SK-N-SH (cell line): ENCODE results near the gene KRT85. TPM values are rescaled to one million over a fixed set of nuclear protein-coding genes. Genes with fewer than 3 reads are reported as not detected.
A peak's percentile ranks its signal among the peaks of the same experiment; 100 is the strongest.

ENCODE experiments used
- CTCF ChIA-PET: fragments of 300-600, 350-600 bp; formaldehyde crosslinking; extraction: SDS; loops from one replicate; lab custom pipeline; 2021; lab: Yijun Ruan, JAX
- POLR2A ChIA-PET: fragments of 350-600 bp; sonication (Branson Sonifier 250); formaldehyde crosslinking; extraction: SDS; loops from one replicate; lab custom pipeline; 2020; ENCODE audit warnings: antibody characterized with exemption, inconsistent platforms; lab: Yijun Ruan, JAX
- DNase-seq: peaks from one replicate; pipeline ENCODE4 v3.0.0; 2012
- H2AFZ ChIP-seq: fragments of 200-600 bp; sonication (generic); 2 replicates; pipeline ENCODE4 v1.8.1; 2016; ENCODE audit warnings: antibody characterized with exemption, mild to moderate bottlenecking, low read depth
- H3F3A ChIP-seq: fragments of 200-600 bp; sonication (generic); replicated peaks from 2 replicates; pipeline ENCODE3; 2016; ENCODE audit warnings: antibody characterized with exemption, mild to moderate bottlenecking; ENCODE audit not compliant: insufficient read depth
- H3K27ac ChIP-seq, 2 experiments: fragments of 200-500 bp in 1 of 2; fragments of 200-600 bp in 1 of 2; sonication (Bioruptor generic) in 1 of 2; sonication (generic), shearing (Covaris generic) in 1 of 2; 2 replicates each; pipeline versions ENCODE4 v1.5.1 to v1.6.1; 2014 to 2016; ENCODE audit warnings: low read depth in 2 of 2, inconsistent platforms in 1 of 2, low read length in 1 of 2, mild to moderate bottlenecking in 1 of 2, mixed read lengths in 1 of 2
- H3K27me3 ChIP-seq: fragments of 200-600 bp; sonication (generic), shearing (Covaris generic); 2 replicates; pipeline ENCODE4 v1.6.1; 2016; ENCODE audit warnings: mixed run types; ENCODE audit not compliant: insufficient read depth
- H3K36me3 ChIP-seq, 2 experiments: fragments of 200-500 bp in 1 of 2; fragments of 200-600 bp in 1 of 2; sonication (Bioruptor generic) in 1 of 2; sonication (generic) in 1 of 2; replicated peaks in 1 of 2; 2 replicates each; pipeline versions ENCODE3 to v1.5.1; 2014 to 2016; ENCODE audit warnings: low read length in 1 of 2, mild to moderate bottlenecking in 1 of 2; ENCODE audit not compliant: insufficient read depth in 2 of 2, control insufficient read depth in 1 of 2
- H3K4me1 ChIP-seq, 2 experiments: fragments of 200-500 bp in 1 of 2; fragments of 200-600 bp in 1 of 2; sonication (Bioruptor generic) in 1 of 2; sonication (generic), shearing (Covaris generic) in 1 of 2; 2 replicates each; pipeline versions ENCODE4 v1.5.1 to v1.6.1; 2014 to 2016; ENCODE audit warnings: low read depth in 1 of 2, low read length in 1 of 2, mixed run types in 1 of 2; ENCODE audit not compliant: insufficient read depth in 2 of 2, control insufficient read depth in 1 of 2
- H3K4me2 ChIP-seq: fragments of 200-600 bp; sonication (generic), shearing (Covaris generic); 2 replicates; pipeline ENCODE4 v1.6.1; 2017; ENCODE audit warnings: mixed run types
- H3K4me3 ChIP-seq, 2 experiments: fragments of 200-500 bp in 1 of 2; fragments of 200-600 bp in 1 of 2; sonication (Bioruptor generic) in 1 of 2; sonication (generic), shearing (Covaris generic) in 1 of 2; 2 replicates each; pipeline versions ENCODE4 v1.5.1 to v1.8.1; 2014 to 2016; ENCODE audit warnings: low read depth in 2 of 2, inconsistent platforms in 1 of 2, low read length in 1 of 2, mild to moderate bottlenecking in 1 of 2, mixed read lengths in 1 of 2, moderate library complexity in 1 of 2
- H3K79me2 ChIP-seq: fragments of 200-600 bp; sonication (generic); 2 replicates; pipeline ENCODE4 v1.8.1; 2017; ENCODE audit warnings: mild to moderate bottlenecking; ENCODE audit not compliant: insufficient read depth
- H3K9ac ChIP-seq: fragments of 200-600 bp; sonication (generic); 2 replicates; pipeline ENCODE4 v1.6.1; 2017; ENCODE audit warnings: mixed run types
- H3K9me2 ChIP-seq: fragments of 200-600 bp; sonication (generic); 2 replicates; pipeline ENCODE4 v1.6.1; 2017; ENCODE audit warnings: mixed run types
- H3K9me3 ChIP-seq: fragments of 200-600 bp; sonication (generic); 2 replicates; pipeline ENCODE4 v1.6.1; 2017; ENCODE audit warnings: mixed run types, mild to moderate bottlenecking, moderate library complexity
- H4K20me1 ChIP-seq: fragments of 200-600 bp; sonication (generic); 2 replicates; pipeline ENCODE4 v1.6.1; 2017; ENCODE audit warnings: mild to moderate bottlenecking, mixed run types; ENCODE audit not compliant: insufficient read depth
- CHD2 ChIP-seq: fragments of 150-350 bp; IDR thresholded peaks from 2 replicates; pipeline ENCODE4 v1.6.1; 2018; ENCODE audit warnings: low read length; ENCODE audit not compliant: partially characterized antibody
- EP300 ChIP-seq, 2 experiments: IDR thresholded peaks; 2 replicates each; pipeline versions ENCODE4 v1.4.0 to v1.6.1; 2012; ENCODE audit warnings: borderline replicate concordance in 1 of 2, low read depth in 1 of 2, low read length in 1 of 2
- EZH2phosphoT487 ChIP-seq: fragments of 200-600 bp; sonication (generic); IDR thresholded peaks from 2 replicates; pipeline ENCODE4 v1.6.1; 2017; ENCODE audit warnings: low read depth, mixed run types, mild to moderate bottlenecking, antibody characterized with exemption, moderate library complexity, borderline replicate concordance
- FOXJ3 ChIP-seq: sonication (generic); formaldehyde crosslinking; IDR thresholded peaks from 2 replicates; pipeline ENCODE4 v1.5.1; 2020; ENCODE audit warnings: mild to moderate bottlenecking, missing genetic modification reagents
- GABPA ChIP-seq: IDR thresholded peaks from 2 replicates; pipeline ENCODE4 v1.4.0; 2012; ENCODE audit warnings: low read depth, mild to moderate bottlenecking
- GATA2 ChIP-seq: sonication (generic); formaldehyde crosslinking; IDR thresholded peaks from 2 replicates; pipeline ENCODE4 v1.5.0; 2020; ENCODE audit warnings: mild to moderate bottlenecking, missing genetic modification reagents
- JUND ChIP-seq: IDR thresholded peaks from 2 replicates; pipeline ENCODE4 v1.4.0; 2012
- NFIC ChIP-seq: IDR thresholded peaks from 2 replicates; pipeline ENCODE4 v1.4.0; 2012; ENCODE audit warnings: borderline replicate concordance
- RCOR1 ChIP-seq: fragments of 150-350 bp; IDR thresholded peaks from 2 replicates; pipeline ENCODE4 v1.6.1; 2017; ENCODE audit warnings: antibody characterized with exemption, low read length
- RFX5 ChIP-seq: IDR thresholded peaks from 2 replicates; pipeline ENCODE4 v1.6.1; 2012; ENCODE audit warnings: mild to moderate bottlenecking, improper control_type of control experiment, low read length
- USF1 ChIP-seq: IDR thresholded peaks from 2 replicates; pipeline ENCODE4 v1.4.0; 2012; ENCODE audit warnings: low read depth, borderline replicate concordance
- WGBS: methylation state at CpG from one replicate; pipeline ENCODE4 v1.1.6; 2017; ENCODE audit warnings: low lambda C conversion rate; 5-methylcytosine and 5-hydroxymethylcytosine counted together
- polyA plus RNA-seq, 3 experiments: library from polyadenylated mRNA; depleted of rRNA; stranded (reverse); fragments of >200 nt; gene quantifications; 2 replicates each; pipeline ENCODE4 v1.2.3, GENCODE V29; 2012
- TF ChIP-seq, protein P1 (sequence below): IDR thresholded peaks from 2 replicates; pipeline ENCODE4; 2012
- TF ChIP-seq, protein P2 (sequence below): IDR thresholded peaks from 2 replicates; pipeline ENCODE4 v1.4.0; 2012; ENCODE audit warnings: low read depth
- TF ChIP-seq, protein P3 (sequence below): fragments of 150-350 bp; IDR thresholded peaks from 2 replicates; pipeline ENCODE4 v1.6.1; 2016; ENCODE audit warnings: mild to moderate bottlenecking, low read depth, low read length

The KRT85 gene
- polyA plus RNA-seq, 1 of the 3 experiments (the other 2 are of a cell fraction) = not detected

- Histone ChIP-seq H3K9ac (no peak overlapping the region), H3K9me3 (0 out of 2 replicates have a peak, but pooled peaks cover 8% of the 10 kb centered on the region), H3K36me3 (no peaks in the 10 kb centered on the region), H3K4me2 (no peak overlapping the region), H3K27me3 (peaks cover 12% of the 10 kb centered on the region), H3K9me2 (no peaks in the 10 kb centered on the region), H3K4me3 (no peak overlapping the region), H3K4me1 (peaks cover 0 to 16% of the 10 kb centered on the region in 2 experiments; a peak in 2 of 4 replicates), H3K79me2 (no peaks in the 10 kb centered on the region), H3K27ac (no peak overlapping the region)
- POLR2A ChIA-PET = no interaction called here
- no peak for TF ChIP-seq EZH2phosphoT487
- peak in 1 of 2 experiments; percentile 73; a peak in 2 of 4 replicates for TF ChIP-seq EP300 (IDR thresholded peaks at IDR 0.05; ENCODE audit: borderline replicate concordance in 1 of 2, low read depth in 1 of 2, low read length in 1 of 2)
- TF ChIP-seq, protein P1, sequence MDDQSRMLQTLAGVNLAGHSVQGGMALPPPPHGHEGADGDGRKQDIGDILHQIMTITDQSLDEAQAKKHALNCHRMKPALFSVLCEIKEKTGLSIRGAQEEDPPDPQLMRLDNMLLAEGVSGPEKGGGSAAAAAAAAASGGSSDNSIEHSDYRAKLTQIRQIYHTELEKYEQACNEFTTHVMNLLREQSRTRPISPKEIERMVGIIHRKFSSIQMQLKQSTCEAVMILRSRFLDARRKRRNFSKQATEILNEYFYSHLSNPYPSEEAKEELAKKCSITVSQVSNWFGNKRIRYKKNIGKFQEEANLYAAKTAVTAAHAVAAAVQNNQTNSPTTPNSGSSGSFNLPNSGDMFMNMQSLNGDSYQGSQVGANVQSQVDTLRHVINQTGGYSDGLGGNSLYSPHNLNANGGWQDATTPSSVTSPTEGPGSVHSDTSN = no peak
- peak; percentile 71 for TF ChIP-seq GATA2 (CRISPR knock-in tag)
- peak; percentile 78; the same call in 1 of the 2 replicates for TF ChIP-seq RCOR1
- no peak for TF ChIP-seq RFX5
- TF ChIP-seq CHD2 = peak; percentile 43
- no peak for TF ChIP-seq JUND
- TF ChIP-seq NFIC = peak; percentile 53
- TF ChIP-seq, protein P2, sequence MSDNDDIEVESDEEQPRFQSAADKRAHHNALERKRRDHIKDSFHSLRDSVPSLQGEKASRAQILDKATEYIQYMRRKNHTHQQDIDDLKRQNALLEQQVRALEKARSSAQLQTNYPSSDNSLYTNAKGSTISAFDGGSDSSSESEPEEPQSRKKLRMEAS = no peak
- TF ChIP-seq FOXJ3 (CRISPR knock-in tag) = no peak
- no peak for TF ChIP-seq USF1
- no peak for TF ChIP-seq GABPA
- TF ChIP-seq, protein P3, sequence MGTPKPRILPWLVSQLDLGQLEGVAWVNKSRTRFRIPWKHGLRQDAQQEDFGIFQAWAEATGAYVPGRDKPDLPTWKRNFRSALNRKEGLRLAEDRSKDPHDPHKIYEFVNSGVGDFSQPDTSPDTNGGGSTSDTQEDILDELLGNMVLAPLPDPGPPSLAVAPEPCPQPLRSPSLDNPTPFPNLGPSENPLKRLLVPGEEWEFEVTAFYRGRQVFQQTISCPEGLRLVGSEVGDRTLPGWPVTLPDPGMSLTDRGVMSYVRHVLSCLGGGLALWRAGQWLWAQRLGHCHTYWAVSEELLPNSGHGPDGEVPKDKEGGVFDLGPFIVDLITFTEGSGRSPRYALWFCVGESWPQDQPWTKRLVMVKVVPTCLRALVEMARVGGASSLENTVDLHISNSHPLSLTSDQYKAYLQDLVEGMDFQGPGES = no peak
- TF ChIP-seq, all 33 proteins: peak for 5
- Histone ChIP-seq H2AFZ (no peak overlapping the region), H3F3A (peaks cover 7% of the 10 kb centered on the region), H4K20me1 (no peaks in the 10 kb centered on the region)
- DNase-seq = peak; percentile 78
- WGBS = 10% methylated on average over 2 of the region's 4 CpGs
- CTCF ChIA-PET = interaction anchor here (1.0 to 5.4 kb wide), 4 partner anchors 8 to 178 kb away, joined by 3 to 25 read pairs (median 6); no protein-coding TSS in a partner anchor
Observed at GRCh38 chr12:52335598-52336262, 31.6 kb downstream of the KRT85 start.
